Ishikawa (cell line): ENCODE data around the gene DAB1.

Source experiments
- CEBPB ChIP-seq: IDR thresholded peaks from 2 replicates; pipeline ENCODE4 v1.6.1; 2012
- CREB1 ChIP-seq: IDR thresholded peaks from 2 replicates; pipeline ENCODE4 v1.6.1; 2012; ENCODE audit warnings: low read depth
- EGR1 ChIP-seq: IDR thresholded peaks from 2 replicates; pipeline ENCODE4 v1.6.1; 2012
- EP300 ChIP-seq: IDR thresholded peaks from 2 replicates; pipeline ENCODE4 v1.6.1; 2012; ENCODE audit warnings: borderline replicate concordance
- FOXM1 ChIP-seq: IDR thresholded peaks from 2 replicates; pipeline ENCODE4 v1.6.1; 2012; ENCODE audit warnings: low read depth, borderline replicate concordance
- MAX ChIP-seq: IDR thresholded peaks from 2 replicates; pipeline ENCODE4 v1.6.1; 2012
- NFIC ChIP-seq: IDR thresholded peaks from 2 replicates; pipeline ENCODE4 v1.6.1; 2012
- RAD21 ChIP-seq: IDR thresholded peaks from 2 replicates; pipeline ENCODE4 v1.6.1; 2012; ENCODE audit warnings: low read depth
- REST ChIP-seq: IDR thresholded peaks from 2 replicates; pipeline ENCODE4 v1.6.1; 2012; ENCODE audit warnings: low read depth, mild to moderate bottlenecking
- TAF1 ChIP-seq: IDR thresholded peaks from 2 replicates; pipeline ENCODE4 v1.6.1; 2012; ENCODE audit warnings: low read depth, mild to moderate bottlenecking
- TCF12 ChIP-seq: IDR thresholded peaks from 2 replicates; pipeline ENCODE4 v1.6.1; 2012; ENCODE audit warnings: low read depth
- TEAD4 ChIP-seq: IDR thresholded peaks from 2 replicates; pipeline ENCODE4 v1.6.1; 2012
- USF1 ChIP-seq: IDR thresholded peaks from 2 replicates; pipeline ENCODE4 v1.6.1; 2012
- YY1 ChIP-seq: IDR thresholded peaks from 2 replicates; pipeline ENCODE4 v1.6.1; 2012; ENCODE audit warnings: low read depth
- ZBTB7A ChIP-seq: IDR thresholded peaks from 2 replicates; pipeline ENCODE4 v1.6.1; 2012; ENCODE audit warnings: low read depth

Gene DAB1

GRCh38 chr1:56975446-56975845, 448.4 kb downstream of the DAB1 start:
- TF ChIP-seq CEBPB (no peak), YY1 (no peak), TCF12 (no peak), NFIC (no peak), TAF1 (no peak), CREB1 (no peak), MAX (no peak), TEAD4 (no peak), RAD21 (no peak), REST (no peak)

- TF ChIP-seq CREB1: no peak
- TF ChIP-seq EGR1: no peak
- no peak for TF ChIP-seq MAX
- TF ChIP-seq RAD21: no peak
- no peak for TF ChIP-seq TAF1
- TF ChIP-seq CEBPB: no peak
- no peak for TF ChIP-seq TCF12
- TF ChIP-seq TEAD4: no peak
- no peak for TF ChIP-seq USF1
- no peak for TF ChIP-seq REST
- no peak for TF ChIP-seq EP300
- TF ChIP-seq ZBTB7A: no peak
- TF ChIP-seq NFIC: no peak
- no peak for TF ChIP-seq FOXM1
- no peak for TF ChIP-seq YY1
Measured at GRCh38 chr1:56973923-56974742, 449.7 kb downstream of the DAB1 start.

- no peak for TF ChIP-seq YY1
- TF ChIP-seq ZBTB7A: no peak
- no peak for TF ChIP-seq RAD21
- TF ChIP-seq EP300: no peak
- no peak for TF ChIP-seq CREB1
- TF ChIP-seq REST: no peak
Measured at GRCh38 chr1:56972976-56973375, 450.9 kb downstream of the DAB1 start.

- TF ChIP-seq TAF1: no peak
- TF ChIP-seq YY1: no peak
- TF ChIP-seq CEBPB: no peak
- no peak for TF ChIP-seq CREB1
- no peak for TF ChIP-seq EP300
- TF ChIP-seq TCF12: no peak
- no peak for TF ChIP-seq RAD21
Measured at GRCh38 chr1:56970280-56970679, 453.6 kb downstream of the DAB1 start.

- TF ChIP-seq REST (no peak), TAF1 (no peak), MAX (no peak), TEAD4 (no peak), EGR1 (no peak), EP300 (no peak), ZBTB7A (no peak), TCF12 (no peak), YY1 (no peak), FOXM1 (no peak), USF1 (no peak), NFIC (no peak), CEBPB (no peak), CREB1 (no peak), RAD21 (no peak)
Measured at GRCh38 chr1:56968878-56969495, 454.9 kb downstream of the DAB1 start.
